NCI-H1694 (cell line): ENCODE data around the gene HIKESHI.
"Not testable (repeated sequence)": the region's sequence is repeated elsewhere in the genome, so short reads cannot be mapped to it uniquely, and the experiment has no call there.

Source experiments
- DNase-seq: peaks from one replicate; lab custom pipeline; 2025; lab: John Stamatoyannopoulos, UW

HIKESHI gene

GRCh38 chr11:86302092-86302793 is at the start of gene HIKESHI:
Gene HIKESHI (plus strand): TSS chr11:86302240. CDS start chr11:86302449, 209 bp downstream.
- DNase-seq, result peak; percentile 95

GRCh38 chr11:86255896-86256295 is 46.1 kb upstream of the HIKESHI start:
- DNase-seq, result no peak

- no peak for DNase-seq
These were observed 45.4 kb upstream of the HIKESHI start for GRCh38 chr11:86256608-86257007.

GRCh38 chr11:86257446-86257845 is 44.6 kb upstream of the HIKESHI start:
- DNase-seq, result no peak

- DNase-seq, result no peak
These were observed 42.3 kb upstream of the HIKESHI start for GRCh38 chr11:86259730-86260129.

- no peak for DNase-seq
These were observed 40.7 kb upstream of the HIKESHI start for GRCh38 chr11:86261328-86261727.

GRCh38 chr11:86262387-86262786 is 39.7 kb upstream of the HIKESHI start:
- no peak for DNase-seq

- no peak for DNase-seq
These were observed 37.4 kb upstream of the HIKESHI start for GRCh38 chr11:86264649-86265048.

- no peak for DNase-seq
These were observed 36.8 kb upstream of the HIKESHI start for GRCh38 chr11:86265194-86265593.

GRCh38 chr11:86269645-86270044 is 32.4 kb upstream of the HIKESHI start:
- no peak for DNase-seq

GRCh38 chr11:86274503-86274902 is 27.5 kb upstream of the HIKESHI start:
- DNase-seq, result no peak

- DNase-seq, result no peak
These were observed 27.0 kb upstream of the HIKESHI start for GRCh38 chr11:86274999-86275398.

GRCh38 chr11:86275493-86276370 is 26.3 kb upstream of the HIKESHI start:
- no peak for DNase-seq

- no peak for DNase-seq
These were observed 24.3 kb upstream of the HIKESHI start for GRCh38 chr11:86277741-86278140.

- no peak for DNase-seq
These were observed 23.8 kb upstream of the HIKESHI start for GRCh38 chr11:86278226-86278625.

GRCh38 chr11:86279747-86280146 is 22.3 kb upstream of the HIKESHI start:
- no peak for DNase-seq

GRCh38 chr11:86287468-86287796 is 14.6 kb upstream of the HIKESHI start:
- DNase-seq, result no peak

GRCh38 chr11:86288776-86289507 is 13.1 kb upstream of the HIKESHI start:
- no peak for DNase-seq

GRCh38 chr11:86289508-86290280 is 12.3 kb upstream of the HIKESHI start:
- not testable (repeated sequence) for DNase-seq

GRCh38 chr11:86291466-86292262 is 10.4 kb upstream of the HIKESHI start:
- peak; percentile 45 for DNase-seq
